IPS DF 19.7 (cell line): Measurements from ENCODE around the gene CLEC3A.
A peak's percentile ranks its signal among the peaks of the same experiment; 100 is the strongest.
"Not testable (repeated sequence)": the region's sequence is repeated elsewhere in the genome, so short reads cannot be mapped to it uniquely, and the experiment has no call there.

ENCODE experiments used
- DNase-seq: peaks from one replicate; pipeline ENCODE4 v3.0.0-alpha.2; 2013; ENCODE audit warnings: low read depth, low spot score

Gene CLEC3A

GRCh38 chr16:78028018-78028417 is 5.7 kb downstream of the CLEC3A start:
- no peak for DNase-seq

DNA sequence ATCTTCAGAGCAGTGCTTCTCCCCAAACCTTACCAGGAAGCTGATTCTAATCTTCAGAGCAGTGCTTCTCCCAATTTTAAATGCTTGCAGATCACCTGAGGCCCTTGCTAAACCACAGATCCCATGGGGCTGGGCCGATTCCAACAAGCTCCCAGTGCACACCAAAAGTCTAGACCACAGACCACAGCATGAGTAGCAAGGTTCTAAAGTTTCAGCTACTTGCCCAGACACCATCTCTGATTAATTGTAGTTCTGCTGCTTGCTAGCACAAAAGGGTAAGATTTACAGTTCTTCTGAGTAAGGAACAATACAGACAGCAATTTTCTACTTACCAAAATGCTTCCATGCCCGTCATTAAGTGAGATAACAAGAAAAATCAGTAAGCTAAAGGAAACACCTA is 12.2 kb downstream of the CLEC3A start:
- no peak for DNase-seq

DNA sequence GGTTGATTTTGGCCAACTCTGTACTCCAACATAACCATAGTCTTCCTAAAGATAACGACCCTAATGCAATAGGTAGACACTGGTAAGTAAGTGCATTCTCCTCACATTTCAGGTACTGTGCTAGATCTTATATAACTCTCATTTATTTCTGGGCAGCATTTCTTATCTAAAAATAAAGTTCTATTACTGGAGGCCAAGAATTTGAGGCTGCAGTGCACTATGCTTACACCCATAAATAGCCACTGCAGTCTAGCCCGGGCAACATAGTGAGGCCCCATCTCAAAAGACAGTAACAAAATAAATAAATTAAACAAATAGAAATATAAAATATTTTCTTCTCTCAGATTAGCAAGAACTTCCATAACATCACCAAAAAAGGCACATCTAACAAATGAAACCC is 12.7 kb downstream of the CLEC3A start:
- DNase-seq = no peak

GRCh38 chr16:78040396-78040795 is 18.0 kb downstream of the CLEC3A start:
- DNase-seq = no peak

- DNase-seq = peak; percentile 40
These were observed 23.7 kb downstream of the CLEC3A start for GRCh38 chr16:78045865-78046581.

- DNase-seq = no peak
These were observed 26.0 kb downstream of the CLEC3A start for GRCh38 chr16:78048319-78048718.

DNA sequence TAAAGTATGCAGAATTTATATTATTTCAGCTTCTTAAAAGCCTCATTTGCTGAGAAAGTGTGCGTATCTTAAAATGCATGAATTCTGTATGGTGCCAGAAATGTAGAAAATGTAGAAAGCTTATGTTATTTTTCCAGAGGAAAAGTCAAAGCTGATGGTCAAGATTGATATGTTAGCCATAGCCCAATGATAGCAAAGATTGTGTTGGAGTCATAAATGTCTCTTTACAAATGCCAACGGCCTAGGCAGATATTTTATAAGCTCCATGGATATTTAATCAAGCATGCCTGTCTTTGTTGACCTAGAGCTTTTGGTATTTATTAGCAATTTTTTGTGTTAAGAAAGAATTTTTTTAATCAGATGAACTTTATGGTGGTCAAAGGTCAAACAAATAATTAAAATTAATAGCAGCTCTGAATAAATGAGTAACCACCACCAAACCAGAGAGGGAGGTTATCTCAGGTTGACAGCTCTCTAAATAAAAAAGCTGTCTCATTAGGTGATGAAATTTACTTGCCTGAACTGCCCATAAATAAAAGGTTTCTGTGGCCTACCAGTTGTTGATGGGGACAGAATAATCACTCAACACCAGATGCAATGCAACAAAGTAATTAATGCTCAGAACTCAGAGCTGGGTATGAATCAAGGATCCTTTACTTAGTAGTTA is 28.5 kb downstream of the CLEC3A start:
- no peak for DNase-seq

DNA sequence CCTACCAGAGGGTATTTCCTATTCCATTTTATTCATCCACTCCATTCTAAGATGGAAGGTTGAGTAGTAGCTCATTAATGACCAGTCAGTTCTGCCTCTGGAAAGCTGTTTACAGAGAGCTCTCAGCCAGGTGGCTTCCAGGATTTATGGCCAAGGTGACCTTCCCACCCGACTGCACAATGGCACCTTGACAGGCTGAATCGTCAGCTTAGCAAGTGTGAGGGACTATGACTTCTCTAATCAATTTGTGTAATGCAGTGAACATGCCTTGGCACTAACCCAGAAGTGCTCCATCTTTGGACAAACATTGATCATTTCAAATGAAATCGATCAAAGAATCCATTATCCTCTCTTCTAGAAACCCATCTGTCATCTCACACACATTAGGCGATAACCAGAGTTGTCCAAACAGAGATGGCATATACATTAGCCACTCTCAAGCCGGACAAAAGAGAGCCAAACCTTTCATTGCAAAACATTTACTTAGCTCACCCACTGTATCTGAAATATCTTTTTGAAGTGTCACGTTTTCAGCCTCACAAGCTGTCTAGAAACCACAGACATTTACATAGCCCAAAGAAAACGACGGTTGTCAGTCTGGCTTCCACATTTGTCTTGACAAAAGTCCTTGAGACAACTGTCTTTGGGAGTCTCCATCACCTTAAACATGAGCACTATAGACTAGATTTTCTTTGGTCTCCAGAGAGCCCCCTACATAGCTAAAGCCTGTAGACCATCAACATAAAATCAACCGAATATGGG is 35.6 kb downstream of the CLEC3A start:
- DNase-seq = no peak

- not testable (repeated sequence) for DNase-seq
These were observed 37.5 kb downstream of the CLEC3A start for GRCh38 chr16:78059806-78060205.

DNA sequence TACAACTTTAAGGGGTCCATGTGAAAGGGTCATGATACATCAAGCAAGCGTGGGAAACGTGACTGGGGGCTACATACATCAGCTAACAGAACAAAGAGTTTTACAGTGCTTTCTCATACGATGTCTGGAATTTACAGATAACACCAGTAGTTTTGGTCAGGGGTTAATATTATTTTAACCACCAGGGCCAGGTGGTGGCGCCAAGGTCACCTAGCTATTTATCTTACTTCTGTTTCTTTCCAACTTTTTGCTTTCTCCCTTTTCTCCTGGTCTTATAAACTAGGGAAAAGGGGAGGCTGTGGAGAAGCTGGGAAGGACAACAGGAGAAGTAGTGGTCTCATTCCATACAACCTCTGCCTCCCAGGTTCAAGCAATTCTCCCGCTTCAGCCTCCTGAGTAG is 37.9 kb downstream of the CLEC3A start:
- no peak for DNase-seq

- DNase-seq = no peak
These were observed 38.5 kb downstream of the CLEC3A start for GRCh38 chr16:78060809-78061208.

DNA sequence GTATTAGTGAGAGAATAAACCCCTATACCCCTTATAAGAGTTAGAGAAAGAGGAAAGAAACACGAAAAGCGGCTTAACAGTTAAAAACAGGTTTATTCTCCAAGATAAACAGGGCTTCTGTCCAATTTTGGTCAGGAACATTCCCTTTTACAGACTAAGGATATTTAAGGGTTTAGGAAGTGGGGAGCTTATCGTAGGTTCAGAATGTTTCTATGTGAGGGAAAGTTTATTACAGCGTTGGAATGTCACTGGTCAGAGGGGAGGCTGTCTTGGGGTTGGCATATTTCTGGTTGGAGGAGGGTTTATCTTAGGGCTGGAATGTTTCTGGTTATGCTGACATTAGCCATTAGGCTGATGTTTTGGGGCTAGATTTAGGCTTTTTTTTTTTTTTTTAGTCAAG is 43.0 kb downstream of the CLEC3A start:
- no peak for DNase-seq

DNA sequence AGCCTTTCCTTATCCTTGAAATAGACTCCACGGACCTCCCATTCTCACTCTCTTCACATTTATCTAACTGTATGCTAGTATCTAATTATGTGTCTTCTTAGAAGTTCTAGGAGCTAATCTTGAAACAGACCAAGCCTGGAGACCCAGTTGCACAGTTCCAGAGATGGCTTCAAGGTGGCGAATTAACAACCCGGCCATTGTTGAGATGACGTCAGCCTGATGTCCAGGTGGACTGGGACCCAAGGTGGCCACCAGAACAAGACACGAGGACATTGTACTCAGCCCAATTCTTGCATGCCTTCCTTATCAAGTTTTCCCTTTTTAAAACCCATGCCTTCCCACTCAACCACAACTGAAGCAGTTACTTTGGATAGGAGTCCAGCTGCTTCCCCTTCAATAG is 47.6 kb downstream of the CLEC3A start:
- no peak for DNase-seq

- DNase-seq = peak; percentile 75
These were observed 49.9 kb downstream of the CLEC3A start for GRCh38 chr16:78072275-78072674.

- no peak for DNase-seq
These were observed 53.5 kb downstream of the CLEC3A start for GRCh38 chr16:78075800-78076199.

DNA sequence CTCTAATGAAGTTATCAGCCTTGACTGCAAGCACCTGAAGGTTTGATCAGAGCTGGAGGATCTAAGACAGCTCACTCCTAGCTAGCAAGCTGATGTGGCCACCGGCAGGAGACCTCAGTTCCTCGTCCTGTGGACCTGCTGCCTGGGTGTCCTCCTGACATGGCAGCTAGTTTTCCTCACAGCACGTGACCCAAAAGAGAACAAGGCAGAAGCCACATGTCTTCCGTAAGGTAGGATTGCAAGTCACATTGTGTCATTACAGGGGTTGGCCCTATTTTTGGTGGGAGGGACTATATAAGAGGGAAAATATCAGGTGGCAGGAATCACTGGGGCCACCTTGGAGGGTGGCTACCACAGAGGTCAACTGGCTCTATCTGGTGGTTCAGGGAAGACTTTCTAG is 59.0 kb downstream of the CLEC3A start:
- no peak for DNase-seq
